Thoracic aorta endothelial cell (primary cell): ENCODE results near the gene AGAP1. TPM values are rescaled to one million over a fixed set of nuclear protein-coding genes. Genes with fewer than 3 reads are reported as not detected.

Source experiments
- small RNA-seq: library from RNA; depleted of rRNA; stranded (forward); fragments of <200 nt; gene quantifications from one replicate; pipeline ENCODE3, GENCODE V24; 2012
- total RNA-seq: library from RNA; depleted of rRNA; stranded (reverse); fragments of >200 nt; gene quantifications from 2 replicates; pipeline ENCODE4 v1.2.3, GENCODE V29; 2012

AGAP1 gene
- 14.6 and 17.6 TPM in 2 replicates for total RNA-seq

DNA sequence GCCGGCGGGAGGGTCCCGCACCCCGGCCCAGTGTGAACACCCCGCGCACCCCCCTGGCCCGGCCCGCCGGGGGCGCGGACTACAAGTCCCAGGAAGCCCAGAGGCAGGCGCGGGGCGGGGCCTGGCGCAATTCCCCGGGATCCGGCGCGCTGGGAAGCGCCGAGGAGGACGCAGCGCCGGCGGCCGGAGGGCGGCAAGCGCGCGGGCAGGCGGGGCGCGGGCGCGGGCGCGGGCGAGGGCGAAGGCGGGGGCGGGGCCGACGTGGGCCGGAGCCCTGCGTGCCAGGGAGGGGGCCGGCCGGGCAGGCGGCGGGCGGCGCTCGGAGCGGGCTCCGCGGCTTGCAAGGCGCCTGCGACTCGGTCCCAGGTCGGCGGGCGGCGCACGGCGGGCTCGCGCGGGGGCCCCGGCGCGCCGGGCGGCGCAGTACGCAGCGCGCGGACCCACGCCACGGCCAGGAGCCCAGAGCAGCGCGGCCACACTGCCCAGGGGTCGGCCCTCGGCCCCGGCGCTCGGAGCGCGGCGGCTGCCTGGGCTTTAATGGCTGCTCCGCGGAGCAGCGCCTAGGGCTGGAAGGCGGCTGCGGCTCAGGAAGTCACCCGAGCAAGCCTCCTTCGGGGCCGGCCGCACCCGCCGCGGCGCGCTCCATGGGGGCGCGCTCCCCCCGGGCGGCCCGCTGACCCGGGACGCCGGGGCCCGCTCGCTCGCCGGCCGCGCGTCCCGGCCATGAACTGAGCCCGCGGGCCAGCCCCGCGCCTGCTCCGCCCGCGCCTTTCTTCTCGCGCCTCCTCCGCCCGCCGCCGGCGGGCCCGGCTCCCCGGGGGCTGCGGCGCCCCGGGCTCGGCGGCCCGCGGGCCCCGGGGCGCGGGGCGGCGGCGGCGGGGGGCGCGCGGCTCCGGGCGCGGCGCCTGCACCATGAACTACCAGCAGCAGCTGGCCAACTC, at the start of gene AGAP1:
TSS of gene AGAP1 (plus strand) at position 269 of the 941 bp plus-strand sequence.

DNA sequence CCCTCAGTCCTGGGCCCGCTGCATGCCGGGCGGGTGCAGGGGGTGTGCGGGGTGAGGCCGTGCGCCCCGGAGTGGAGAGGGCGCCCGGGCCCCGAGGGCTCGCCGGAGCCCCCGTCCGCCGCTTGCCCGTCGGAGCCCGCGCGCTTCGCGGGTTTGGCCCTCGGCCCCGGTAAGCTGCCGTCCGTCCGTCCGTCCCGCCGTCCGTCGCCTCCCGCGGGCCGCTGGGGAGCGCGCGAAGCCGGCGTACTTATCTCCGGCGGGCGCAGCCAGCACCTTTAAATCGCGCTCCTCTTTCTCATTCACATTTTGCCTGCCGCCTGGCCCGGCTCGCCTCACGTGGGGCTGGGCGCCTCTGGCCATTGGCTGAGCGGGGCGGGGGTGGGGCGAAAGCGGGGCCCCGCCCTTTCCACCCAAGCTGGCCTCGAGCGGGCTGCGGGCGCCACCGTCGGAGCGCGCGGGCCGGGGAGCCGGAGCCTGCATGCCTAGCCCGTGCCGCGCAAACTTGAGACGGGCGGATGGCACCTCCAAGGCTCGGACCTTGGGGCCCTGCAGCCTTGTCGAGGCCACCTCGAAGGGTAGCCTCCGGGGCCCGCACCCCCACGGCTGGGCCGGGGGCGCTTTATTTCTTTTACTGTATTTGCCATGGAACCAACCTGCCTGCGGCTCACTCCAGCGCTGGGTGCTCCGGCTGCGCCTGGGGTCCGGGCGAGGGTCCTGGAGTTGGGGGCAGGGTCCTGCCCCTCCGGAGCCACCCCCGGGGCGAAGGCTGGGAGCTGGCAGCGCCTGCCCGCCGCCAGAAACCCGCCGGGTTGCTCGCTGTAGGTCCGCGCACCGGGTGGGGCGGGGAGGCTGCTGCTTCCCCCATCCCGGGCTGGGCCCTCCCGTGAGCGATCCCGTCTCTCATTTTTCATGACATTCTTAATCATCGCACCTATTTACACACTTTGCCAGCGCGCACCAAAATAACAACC, 674.6 kb downstream of the AGAP1 start, which contains the start of gene GBX2:
TSS of gene GBX2 (minus strand) at position 277 of the 971 bp plus-strand sequence. CDS start 415 bp downstream, outside the sequence.

Small RNAs within 50 kb of the gene (small RNA-seq; reads per million reads assigned to genes)
- not detected for gene RF00019
- gene RN7SL204P: not detected
- not detected for gene RNU7-127P
- not detected for gene TMSB10P1
